Omental fat pad (tissue), 4 donors: Measurements from ENCODE around the gene DOK5. TPM values are rescaled to one million over a fixed set of nuclear protein-coding genes. Genes with fewer than 3 reads are reported as not detected.

Experiments
- ATAC-seq: fragments of 150-250 bp; one replicate; pipeline ENCODE4 v1.9.1; 2016; ENCODE audit warnings: mild to moderate bottlenecking, moderate library complexity; ENCODE audit not compliant: low FRiP score
- DNase-seq: peaks from one replicate; pipeline ENCODE4 v3.0.0-alpha.2; 2019; ENCODE audit warnings: low spot score
- total RNA-seq, 4 donors: library from RNA; depleted of rRNA; stranded (reverse); fragments of >200 nt; gene quantifications; one replicate each; pipeline ENCODE4 v1.1.0, GENCODE V29; 2016
- TF ChIP-seq, protein P1 (sequence below), 3 donors: fragments of 450-650 bp; IDR thresholded peaks; one replicate each; pipeline ENCODE4 v1.5.1; 2016 to 2017; ENCODE audit warnings: antibody characterized with exemption in 3 of 3, mild to moderate bottlenecking in 3 of 3, moderate library complexity in 2 of 3

Gene DOK5
- total RNA-seq, 4 donors from 2014 or later = 1.9 to 10.2 (median 2.1) TPM

DNA sequence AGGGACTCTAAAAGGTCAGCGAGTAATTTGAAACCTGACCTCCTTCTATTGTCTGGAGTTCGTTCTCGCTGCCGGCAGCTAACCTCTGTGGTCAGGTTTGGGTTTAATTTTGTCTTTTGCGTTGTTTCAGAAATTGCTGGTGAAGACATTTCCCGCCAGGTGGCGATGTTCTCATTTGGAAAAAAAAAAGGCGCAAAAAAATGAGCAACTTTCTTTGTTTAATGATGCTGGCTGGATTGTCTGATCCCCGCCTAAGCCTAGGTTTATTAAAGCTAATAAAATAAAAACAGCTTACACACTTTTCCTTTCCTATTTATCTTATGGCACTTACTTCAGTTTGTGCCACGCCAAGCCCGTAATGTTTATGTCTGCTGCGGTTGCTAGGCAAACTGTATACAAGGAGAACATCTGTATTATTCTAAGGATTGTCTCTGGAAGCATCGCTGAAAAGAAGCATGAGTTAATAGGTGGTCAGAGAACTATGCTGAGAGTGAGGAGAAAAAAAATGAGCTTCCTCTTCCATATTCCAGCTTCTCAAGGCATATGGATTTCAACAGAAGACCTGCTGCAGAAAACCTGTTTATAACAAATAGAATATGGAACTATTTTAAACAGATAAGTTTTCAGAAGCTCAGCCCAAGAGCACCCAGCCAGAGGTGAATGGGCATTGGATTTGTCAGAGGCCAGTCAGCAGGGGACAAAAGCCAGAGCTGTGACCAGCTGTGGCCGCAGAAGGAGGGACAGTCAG is 205.7 kb downstream of the DOK5 start:
- ATAC-seq (no peak), DNase-seq (no peak)
- TF ChIP-seq, protein P1, sequence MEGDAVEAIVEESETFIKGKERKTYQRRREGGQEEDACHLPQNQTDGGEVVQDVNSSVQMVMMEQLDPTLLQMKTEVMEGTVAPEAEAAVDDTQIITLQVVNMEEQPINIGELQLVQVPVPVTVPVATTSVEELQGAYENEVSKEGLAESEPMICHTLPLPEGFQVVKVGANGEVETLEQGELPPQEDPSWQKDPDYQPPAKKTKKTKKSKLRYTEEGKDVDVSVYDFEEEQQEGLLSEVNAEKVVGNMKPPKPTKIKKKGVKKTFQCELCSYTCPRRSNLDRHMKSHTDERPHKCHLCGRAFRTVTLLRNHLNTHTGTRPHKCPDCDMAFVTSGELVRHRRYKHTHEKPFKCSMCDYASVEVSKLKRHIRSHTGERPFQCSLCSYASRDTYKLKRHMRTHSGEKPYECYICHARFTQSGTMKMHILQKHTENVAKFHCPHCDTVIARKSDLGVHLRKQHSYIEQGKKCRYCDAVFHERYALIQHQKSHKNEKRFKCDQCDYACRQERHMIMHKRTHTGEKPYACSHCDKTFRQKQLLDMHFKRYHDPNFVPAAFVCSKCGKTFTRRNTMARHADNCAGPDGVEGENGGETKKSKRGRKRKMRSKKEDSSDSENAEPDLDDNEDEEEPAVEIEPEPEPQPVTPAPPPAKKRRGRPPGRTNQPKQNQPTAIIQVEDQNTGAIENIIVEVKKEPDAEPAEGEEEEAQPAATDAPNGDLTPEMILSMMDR (IDR thresholded peaks at IDR 0.05) = no peak

DNA sequence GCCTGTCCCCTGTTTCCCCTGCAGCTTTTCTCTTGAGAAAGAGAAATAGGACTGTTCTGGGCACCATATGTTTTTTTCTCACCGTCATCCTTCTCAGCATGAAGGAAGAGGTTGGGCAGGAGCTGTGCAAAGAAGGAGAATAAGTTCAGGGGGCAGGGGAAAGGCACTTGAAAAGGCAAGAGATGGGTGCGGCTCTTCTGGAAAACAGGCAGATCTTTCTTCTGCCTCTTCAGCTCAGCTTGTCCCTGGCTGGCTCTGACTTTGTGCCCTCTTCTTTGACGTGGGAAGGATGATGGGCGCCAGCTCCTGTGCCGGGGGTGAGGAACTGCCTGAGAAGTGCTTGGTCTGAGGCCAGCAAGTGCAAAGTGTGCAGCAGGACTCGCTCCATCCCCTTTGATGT is 206.5 kb downstream of the DOK5 start:
- no peak for ATAC-seq
- TF ChIP-seq, protein P1 (IDR thresholded peaks at IDR 0.05) = no peak
- DNase-seq = no peak

DNA sequence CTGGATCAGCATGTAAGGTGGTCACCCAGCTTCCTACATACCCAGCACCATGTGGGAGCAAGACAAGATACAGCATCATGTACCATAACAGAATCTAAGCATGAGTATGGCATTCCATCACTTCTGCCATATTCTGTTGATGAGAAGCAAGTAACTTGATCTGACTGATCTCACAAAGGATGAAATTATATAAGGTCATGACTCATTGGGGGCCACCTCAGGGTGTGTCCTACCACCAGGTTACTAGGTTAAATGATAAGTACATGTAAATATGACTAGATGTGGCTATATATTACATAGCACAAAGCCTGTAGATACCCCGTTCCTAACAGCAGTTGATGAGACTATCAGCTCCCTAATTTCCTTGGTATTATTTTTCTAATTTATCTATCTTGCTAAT is 213.1 kb downstream of the DOK5 start:
- TF ChIP-seq, protein P1 (IDR thresholded peaks at IDR 0.05) = no peak
- no peak for ATAC-seq
- DNase-seq = no peak

DNA sequence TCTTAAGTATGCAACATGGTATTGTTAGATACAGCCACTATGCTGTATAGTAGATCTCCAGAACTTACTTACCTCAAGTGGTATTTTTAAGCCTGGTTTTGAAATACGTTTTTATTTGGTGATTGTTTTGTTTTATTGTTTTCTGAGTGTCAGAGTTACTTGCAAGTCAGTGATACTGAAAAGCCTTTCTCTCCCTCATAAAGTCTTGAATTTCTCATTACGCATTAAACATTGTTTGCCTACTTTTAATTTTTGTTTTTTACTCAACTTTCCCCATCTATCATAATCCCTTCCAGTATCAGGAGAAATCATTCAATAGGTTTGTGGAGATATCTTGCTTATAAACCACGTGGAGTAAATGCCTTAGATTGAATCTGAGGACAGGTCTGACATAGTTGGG is 214.9 kb downstream of the DOK5 start:
- TF ChIP-seq, protein P1 (IDR thresholded peaks at IDR 0.05) = no peak
- DNase-seq (no peak), ATAC-seq (no peak)

DNA sequence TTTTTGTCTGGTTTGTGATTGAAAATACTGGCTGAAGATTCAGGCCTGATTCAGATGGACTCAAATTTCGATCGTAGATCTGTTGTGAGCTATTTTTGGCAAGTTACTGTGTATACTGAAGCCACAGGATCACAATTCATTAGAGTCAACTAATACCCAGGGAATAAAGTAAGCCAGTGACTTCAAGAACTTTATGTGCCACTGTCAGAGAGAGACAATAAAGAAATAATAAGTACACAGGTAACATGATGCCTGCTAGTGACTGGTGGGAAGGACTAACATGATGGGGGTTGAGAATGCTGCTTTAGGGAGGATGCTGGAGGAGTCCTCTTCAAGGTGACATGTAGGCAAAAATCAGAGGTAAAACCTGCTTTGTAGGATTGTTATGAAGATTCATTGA is 215.9 kb downstream of the DOK5 start:
- TF ChIP-seq, protein P1 (IDR thresholded peaks at IDR 0.05) = no peak
- DNase-seq (no peak), ATAC-seq (no peak)

DNA sequence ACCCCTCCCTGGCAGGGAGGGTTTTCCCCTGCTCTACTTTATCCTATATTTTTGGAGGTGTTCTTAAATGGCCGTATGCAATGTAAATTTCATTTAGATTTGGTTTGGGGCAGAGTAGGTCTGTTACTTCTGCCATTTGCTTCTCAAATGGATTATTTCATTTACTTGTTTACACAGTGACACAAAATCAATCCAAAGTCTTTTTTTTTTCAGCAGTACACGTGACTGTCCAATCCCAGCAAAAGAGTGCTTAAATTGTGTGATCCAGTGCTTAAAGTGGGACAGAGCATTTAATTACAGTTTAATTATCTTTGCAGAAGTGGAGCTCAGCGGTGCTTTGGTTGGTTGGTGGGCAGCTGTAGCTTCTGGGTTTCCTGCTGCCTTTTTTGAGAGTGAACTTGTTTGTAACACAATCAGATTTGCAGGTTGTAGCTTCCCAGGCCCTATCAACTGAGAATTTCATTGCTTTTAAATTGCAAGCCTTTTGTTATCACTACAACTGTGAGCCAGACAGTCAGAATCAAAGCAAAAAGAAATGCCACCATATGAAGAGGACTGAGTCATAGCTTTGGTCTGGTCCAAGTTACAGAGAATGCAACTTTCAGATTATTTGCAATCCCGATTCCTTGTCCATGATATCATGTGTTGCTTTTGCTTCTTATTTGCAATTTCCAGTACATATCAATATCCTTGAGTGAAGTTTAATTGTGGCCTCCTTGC is 216.9 kb downstream of the DOK5 start:
- TF ChIP-seq, protein P1 (IDR thresholded peaks at IDR 0.05) = no peak
- DNase-seq (no peak), ATAC-seq (no peak)

DNA sequence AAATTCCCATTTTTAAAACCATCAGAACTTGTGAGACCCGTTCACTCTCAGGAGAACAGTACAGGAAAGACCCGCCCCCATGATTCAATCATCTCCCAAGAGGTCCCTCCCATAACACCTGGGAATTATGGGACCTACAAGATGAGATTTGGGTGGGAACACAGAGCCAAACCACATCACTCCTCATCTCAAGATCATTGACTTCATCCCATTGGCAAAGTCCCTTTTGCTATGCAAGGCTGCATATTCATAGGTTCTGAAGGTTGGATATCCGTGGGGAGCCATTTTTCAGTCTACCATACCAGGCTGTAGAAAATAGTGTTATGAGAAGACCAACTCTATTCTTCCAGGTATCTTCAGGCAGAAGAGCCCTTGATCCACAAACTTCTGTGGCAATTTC is 219.1 kb downstream of the DOK5 start:
- ATAC-seq (no peak), DNase-seq (no peak)
- TF ChIP-seq, protein P1 (IDR thresholded peaks at IDR 0.05) = no peak
